SK-N-MC (cell line): ENCODE results near the gene DOCK4.

Experiments
- DNase-seq: peaks from one replicate; pipeline ENCODE4 v3.0.0-alpha.2; 2011; ENCODE audit warnings: low read depth, low spot score
- H3K27ac ChIP-seq: fragments of 200-600 bp; sonication (generic); 2 replicates; pipeline ENCODE4 v1.5.1; 2016; ENCODE audit warnings: mixed run types
- H3K36me3 ChIP-seq: fragments of 200-600 bp; sonication (generic); 2 replicates; pipeline ENCODE4 v1.6.1; 2017; ENCODE audit warnings: antibody characterized with exemption, low read length, mixed read lengths; ENCODE audit not compliant: insufficient read depth
- H3K4me3 ChIP-seq: fragments of 200-600 bp; sonication (generic); 2 replicates; pipeline ENCODE4 v1.5.1; 2016
- H3K9ac ChIP-seq: fragments of 200-600 bp; sonication (generic); 2 replicates; pipeline ENCODE4 v1.8.0; 2017; ENCODE audit warnings: mixed run types, mixed read lengths; ENCODE audit not compliant: insufficient read length
- H3K9me3 ChIP-seq: fragments of 200-600 bp; sonication (generic); 2 replicates; pipeline ENCODE4 v1.6.1; 2017; ENCODE audit warnings: low read depth, mild to moderate bottlenecking, antibody characterized with exemption, low read length, moderate library complexity, mixed read lengths
- EZH2 ChIP-seq: fragments of 200-600 bp; sonication (generic); IDR thresholded peaks from one replicate; pipeline ENCODE4 v1.6.1; 2017; ENCODE audit warnings: antibody characterized with exemption
- FOXP2 ChIP-seq: optimal IDR thresholded peaks from 2 replicates; pipeline ENCODE3; 2011; ENCODE audit warnings: mild to moderate bottlenecking, moderate library complexity; ENCODE audit not compliant: insufficient read depth; ENCODE audit errors: extremely low read length, control extremely low read depth
- POLR2AphosphoS5 ChIP-seq: IDR thresholded peaks from 2 replicates; pipeline ENCODE4 v1.6.1; 2012; ENCODE audit warnings: mild to moderate bottlenecking, low read depth, low read length, borderline replicate concordance

Gene DOCK4

GRCh38 chr7:112176693-112177415 is 29.3 kb downstream of the DOCK4 start:
- no peak for DNase-seq
- no peak overlapping the region for H3K9ac ChIP-seq
- H3K9me3 ChIP-seq: no peaks in the 10 kb centered on the region
- TF ChIP-seq EZH2 (no peak), POLR2AphosphoS5 (no peak), FOXP2 (no peak)
- no peak overlapping the region for H3K4me3 ChIP-seq
- no peaks in the 10 kb centered on the region for H3K36me3 ChIP-seq
- H3K27ac ChIP-seq: no peak overlapping the region

GRCh38 chr7:112176241-112176640 is 30.0 kb downstream of the DOCK4 start:
- TF ChIP-seq EZH2: no peak
- no peak for TF ChIP-seq POLR2AphosphoS5
- no peak for TF ChIP-seq FOXP2
- DNase-seq: no peak
- Histone ChIP-seq H3K27ac (no peak overlapping the region), H3K9me3 (no peaks in the 10 kb centered on the region), H3K9ac (no peak overlapping the region), H3K36me3 (no peaks in the 10 kb centered on the region), H3K4me3 (no peak overlapping the region)

- Histone ChIP-seq H3K9me3 (no peaks in the 10 kb centered on the region), H3K36me3 (no peaks in the 10 kb centered on the region), H3K27ac (no peak overlapping the region), H3K9ac (no peak overlapping the region), H3K4me3 (no peak overlapping the region)
- no peak for TF ChIP-seq FOXP2
- no peak for DNase-seq
Measured at GRCh38 chr7:112174192-112174591, 32.0 kb downstream of the DOCK4 start.

- no peaks in the 10 kb centered on the region for H3K9me3 ChIP-seq
- no peaks in the 10 kb centered on the region for H3K36me3 ChIP-seq
- H3K27ac ChIP-seq: no peak overlapping the region
- H3K9ac ChIP-seq: no peak overlapping the region
- H3K4me3 ChIP-seq: no peak overlapping the region
- TF ChIP-seq POLR2AphosphoS5: no peak
- no peak for TF ChIP-seq EZH2
- no peak for TF ChIP-seq FOXP2
- DNase-seq: no peak
Measured at GRCh38 chr7:112173568-112173905, 32.7 kb downstream of the DOCK4 start.

- no peak for DNase-seq
- no peak for TF ChIP-seq FOXP2
- no peak for TF ChIP-seq POLR2AphosphoS5
- TF ChIP-seq EZH2: no peak
- no peaks in the 10 kb centered on the region for H3K9me3 ChIP-seq
- no peak overlapping the region for H3K27ac ChIP-seq
- no peak overlapping the region for H3K4me3 ChIP-seq
- H3K9ac ChIP-seq: no peak overlapping the region
- H3K36me3 ChIP-seq: no peaks in the 10 kb centered on the region
Measured at GRCh38 chr7:112172870-112173567, 33.2 kb downstream of the DOCK4 start.

- DNase-seq: no peak
- TF ChIP-seq EZH2: no peak
- no peak for TF ChIP-seq POLR2AphosphoS5
- TF ChIP-seq FOXP2: no peak
- H3K36me3 ChIP-seq: no peaks in the 10 kb centered on the region
- no peaks in the 10 kb centered on the region for H3K9me3 ChIP-seq
- no peak overlapping the region for H3K27ac ChIP-seq
- H3K4me3 ChIP-seq: no peak overlapping the region
- no peak overlapping the region for H3K9ac ChIP-seq
Measured at GRCh38 chr7:112171673-112172072, 34.5 kb downstream of the DOCK4 start.

- DNase-seq: no peak
- H3K36me3 ChIP-seq: no peaks in the 10 kb centered on the region
- no peak overlapping the region for H3K9ac ChIP-seq
- no peaks in the 10 kb centered on the region for H3K9me3 ChIP-seq
- H3K27ac ChIP-seq: no peak overlapping the region
- H3K4me3 ChIP-seq: no peak overlapping the region
- TF ChIP-seq FOXP2 (no peak), POLR2AphosphoS5 (no peak), EZH2 (no peak)
Measured at GRCh38 chr7:112168915-112169314, 37.3 kb downstream of the DOCK4 start.

GRCh38 chr7:112167147-112167546 is 39.1 kb downstream of the DOCK4 start:
- no peaks in the 10 kb centered on the region for H3K36me3 ChIP-seq
- no peak for TF ChIP-seq EZH2
- TF ChIP-seq FOXP2: no peak
- TF ChIP-seq POLR2AphosphoS5: no peak
- no peak overlapping the region for H3K4me3 ChIP-seq
- no peak for DNase-seq
- H3K9ac ChIP-seq: no peak overlapping the region
- H3K9me3 ChIP-seq: no peaks in the 10 kb centered on the region
- no peak overlapping the region for H3K27ac ChIP-seq
